PC-9 (cell line): ENCODE measurements around the gene WDR27. TPM values are rescaled to one million over a fixed set of nuclear protein-coding genes. Genes with fewer than 3 reads are reported as not detected.

Experiments
- BruUV-seq: library from RNA; stranded (reverse); fragments of 400-500 nt; replicated peaks from 2 replicates; lab custom pipeline; 2021; lab: Mats Ljungman, UMichigan
- CTCF ChIA-PET: fragments of 300-600 bp; sonication (Branson Sonifier 250); formaldehyde crosslinking; loops from one replicate; lab custom pipeline; 2022; ENCODE audit warnings: antibody characterized with exemption; lab: Charles Lee
- POLR2A ChIA-PET: fragments of 300-600 bp; sonication (Branson Sonifier 250); formaldehyde crosslinking; loops from one replicate; lab custom pipeline; 2022; ENCODE audit warnings: antibody characterized with exemption; ENCODE audit not compliant: unreplicated experiment; lab: Charles Lee
- DNase-seq, 2 experiments: peaks; one replicate each; pipeline versions ENCODE4 v3.0.0 to v3.0.0-alpha.2; 2015 to 2022; ENCODE audit warnings: mixed read lengths in 1 of 2
- H2AFZ ChIP-seq: fragments of 200-600 bp; sonication (generic); 2 replicates; pipeline ENCODE4 v1.8.1; 2017; ENCODE audit warnings: antibody characterized with exemption
- H3F3A ChIP-seq: fragments of 200-600 bp; sonication (generic); 2 replicates; pipeline ENCODE4 v1.8.1; 2017; ENCODE audit warnings: antibody characterized with exemption, mild to moderate bottlenecking, low read depth; ENCODE audit not compliant: insufficient read depth
- H3K27ac ChIP-seq: fragments of 200-600 bp; sonication (generic); 2 replicates; pipeline ENCODE4 v1.6.1; 2016; ENCODE audit warnings: mixed run types
- H3K27me3 ChIP-seq: fragments of 200-600 bp; sonication (generic); 2 replicates; pipeline ENCODE4 v1.6.1; 2016; ENCODE audit warnings: low read depth, mixed run types; ENCODE audit not compliant: insufficient read depth
- H3K36me3 ChIP-seq: fragments of 200-600 bp; sonication (generic); 2 replicates; pipeline ENCODE4 v1.6.1; 2016; ENCODE audit warnings: low read depth, mixed run types
- H3K4me1 ChIP-seq: fragments of 200-600 bp; sonication (generic); replicated peaks from 2 replicates; pipeline ENCODE4 v1.6.1; 2016; ENCODE audit warnings: mixed run types; ENCODE audit not compliant: insufficient read depth
- H3K4me2 ChIP-seq: fragments of 200-600 bp; sonication (generic); 2 replicates; pipeline ENCODE4 v1.6.1; 2017; ENCODE audit warnings: mixed run types
- H3K4me3 ChIP-seq: fragments of 200-600 bp; sonication (generic); 2 replicates; pipeline ENCODE4 v1.6.1; 2016; ENCODE audit warnings: mixed run types
- H3K79me2 ChIP-seq: fragments of 200-600 bp; sonication (generic); 2 replicates; pipeline ENCODE4 v1.6.1; 2017; ENCODE audit warnings: low read depth, mixed run types
- H3K9me2 ChIP-seq: fragments of 200-600 bp; sonication (generic); 2 replicates; pipeline ENCODE4 v1.8.1; 2017; ENCODE audit warnings: mild to moderate bottlenecking; ENCODE audit not compliant: insufficient read depth
- H3K9me3 ChIP-seq: fragments of 200-600 bp; sonication (generic); 2 replicates; pipeline ENCODE4 v1.8.1; 2016; ENCODE audit warnings: low read depth; ENCODE audit not compliant: insufficient read depth
- H4K20me1 ChIP-seq: fragments of 200-600 bp; sonication (generic); 2 replicates; pipeline ENCODE4 v1.8.1; 2017; ENCODE audit not compliant: insufficient read depth
- CTCF ChIP-seq: fragments of 200-600 bp; sonication (generic); conservative IDR thresholded peaks from 2 replicates; pipeline ENCODE4 v1.6.1; 2017; ENCODE audit warnings: mixed run types, antibody characterized with exemption, mild to moderate bottlenecking, moderate library complexity
- EZH2 ChIP-seq: fragments of 200-600 bp; sonication (generic); IDR thresholded peaks from 2 replicates; pipeline ENCODE4 v1.8.0; 2017; ENCODE audit warnings: antibody characterized with exemption, low read depth
- intact Hi-C: fragments of 100-400 bp; cut with micrococcal nuclease; formaldehyde crosslinking; loops from one replicate; pipeline ENCODE4 v1.10.0; 2022; ENCODE audit not compliant: unreplicated experiment
- total RNA-seq: library from RNA; stranded (reverse); gene quantifications from 2 replicates; pipeline ENCODE4 v1.2.3, GENCODE V29; 2021

The WDR27 gene
- total RNA-seq, 1 experiment from 2014 or later = 54.2 TPM

DNA sequence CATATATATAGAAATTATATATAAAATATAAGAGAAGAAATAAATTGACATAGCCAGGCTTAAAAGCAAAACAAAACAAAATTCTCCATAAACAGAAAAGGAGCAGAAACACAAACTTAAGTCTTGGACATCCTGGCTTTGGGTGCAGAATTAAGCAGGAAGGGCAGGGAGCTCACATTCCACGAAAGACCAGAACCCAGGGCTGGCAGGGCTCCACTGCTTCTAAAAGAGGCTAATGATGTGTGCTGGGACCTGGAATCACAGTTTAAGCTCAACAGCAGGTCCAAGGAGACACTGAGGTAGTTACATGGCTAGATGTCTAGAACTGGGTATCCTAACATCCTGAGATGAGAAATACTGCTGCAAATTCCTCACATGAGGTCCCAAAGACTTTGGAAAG lies 210.3 kb downstream of the WDR27 start:
- intact Hi-C loops = no loop called here
- Histone ChIP-seq H2AFZ (no peak overlapping the region), H3K36me3 (no peaks in the 10 kb centered on the region), H3K27ac (no peak overlapping the region), H3F3A (no peaks in the 10 kb centered on the region), H4K20me1 (no peaks in the 10 kb centered on the region), H3K9me3 (no peaks in the 10 kb centered on the region), H3K9me2 (no peaks in the 10 kb centered on the region), H3K27me3 (no peaks in the 10 kb centered on the region), H3K79me2 (no peaks in the 10 kb centered on the region), H3K4me2 (no peak overlapping the region), H3K4me1 (no peaks in the 10 kb centered on the region), H3K4me3 (no peak overlapping the region)
- ChIA-PET CTCF (no interaction called here), POLR2A (no interaction called here)
- no TSS peak for BruUV-seq
- no peak for DNase-seq
- no peak for TF ChIP-seq EZH2
- no peak for TF ChIP-seq CTCF

DNA sequence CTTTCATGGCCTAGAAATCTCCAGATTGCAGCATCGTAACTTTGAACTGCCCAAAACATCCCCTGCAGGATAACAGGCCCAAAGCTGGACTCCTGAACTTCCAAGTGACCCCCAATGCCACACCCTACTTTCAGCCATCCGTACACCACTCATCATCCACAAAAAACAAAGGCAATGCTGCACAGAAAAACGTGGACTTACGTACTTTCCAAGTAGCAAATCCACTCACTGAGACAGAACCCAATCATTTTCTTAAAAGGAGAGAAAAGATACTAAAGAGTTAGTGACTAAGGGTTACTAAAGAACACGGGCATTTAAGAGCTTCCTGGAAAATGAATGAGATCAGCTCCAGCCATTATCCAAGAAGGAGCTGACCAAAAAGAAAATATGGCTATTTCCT lies 211.0 kb downstream of the WDR27 start:
- no peaks in the 10 kb centered on the region for H3K9me2 ChIP-seq
- no peaks in the 10 kb centered on the region for H4K20me1 ChIP-seq
- BruUV-seq = no TSS peak
- H3K36me3 ChIP-seq = no peaks in the 10 kb centered on the region
- no peaks in the 10 kb centered on the region for H3K27me3 ChIP-seq
- H3K4me3 ChIP-seq = no peak overlapping the region
- H2AFZ ChIP-seq = no peak overlapping the region
- no peak for DNase-seq
- H3K9me3 ChIP-seq = no peaks in the 10 kb centered on the region
- intact Hi-C loops = no loop called here
- no peaks in the 10 kb centered on the region for H3K4me1 ChIP-seq
- no peaks in the 10 kb centered on the region for H3K79me2 ChIP-seq
- H3K27ac ChIP-seq = no peak overlapping the region
- POLR2A ChIA-PET = no interaction called here
- CTCF ChIA-PET = no interaction called here
- TF ChIP-seq CTCF = no peak
- no peak for TF ChIP-seq EZH2
- H3K4me2 ChIP-seq = no peak overlapping the region
- no peaks in the 10 kb centered on the region for H3F3A ChIP-seq

DNA sequence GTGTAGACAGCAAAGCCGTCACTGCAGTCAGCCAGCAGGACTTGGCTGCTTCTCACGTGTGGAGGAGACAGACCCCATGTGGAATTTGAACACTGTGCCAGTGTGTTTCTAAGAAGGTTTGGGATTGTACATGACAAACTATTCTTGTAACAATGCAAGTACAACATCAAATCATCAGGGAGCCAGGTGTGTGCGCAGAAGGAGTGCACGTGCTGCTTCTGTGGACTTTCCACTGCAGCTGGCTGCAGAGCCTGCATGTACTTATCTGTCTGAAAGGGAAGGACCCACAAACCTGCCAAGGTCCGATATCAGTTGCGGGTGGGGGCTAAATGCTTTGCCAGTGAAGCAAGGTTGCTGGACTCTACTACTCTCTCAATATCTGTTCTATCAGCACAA lies 211.6 kb downstream of the WDR27 start:
- Histone ChIP-seq H3K4me1 (no peaks in the 10 kb centered on the region), H3K36me3 (no peaks in the 10 kb centered on the region), H3K4me3 (no peak overlapping the region), H2AFZ (no peak overlapping the region), H3K4me2 (no peak overlapping the region), H3K9me3 (no peaks in the 10 kb centered on the region), H3K9me2 (no peaks in the 10 kb centered on the region), H3K27ac (no peak overlapping the region), H3K27me3 (no peaks in the 10 kb centered on the region), H4K20me1 (no peaks in the 10 kb centered on the region), H3K79me2 (no peaks in the 10 kb centered on the region), H3F3A (no peaks in the 10 kb centered on the region)
- TF ChIP-seq EZH2 (no peak), CTCF (no peak)
- POLR2A ChIA-PET = no interaction called here
- BruUV-seq = no TSS peak
- CTCF ChIA-PET = no interaction called here
- DNase-seq = no peak
- intact Hi-C loops = no loop called here
